H1 (cell line): ENCODE results near the gene ADGRF1. TPM values are rescaled to one million over a fixed set of nuclear protein-coding genes. Genes with fewer than 3 reads are reported as not detected.

Experiments used
- CTCF ChIA-PET: fragments of 300-600 bp; sonication (Branson Sonifier 250); formaldehyde crosslinking; loops from one replicate; lab custom pipeline; 2021; ENCODE audit not compliant: partially characterized antibody; lab: Charles Lee
- POLR2A ChIA-PET: fragments of 300-600 bp; sonication (Branson Sonifier 250); formaldehyde crosslinking; loops from one replicate; lab custom pipeline; 2021; ENCODE audit warnings: inconsistent platforms; ENCODE audit not compliant: partially characterized antibody; lab: Charles Lee
- DNase-seq, 2 experiments: peaks; one replicate each; pipeline versions ENCODE4 v3.0.0 to v3.0.0-alpha.2; 2010 to 2022; ENCODE audit warnings: low spot score in 2 of 2, low read depth in 1 of 2, mixed read lengths in 1 of 2
- FAIRE-seq: peaks from 2 replicates; lab custom pipeline; 2011; peaks lifted over from hg19 to GRCh38; lab: Jason Lieb, UNC
- H2AFZ ChIP-seq: 2 replicates; pipeline ENCODE4 v1.8.1; 2012; ENCODE audit warnings: low read length, inconsistent platforms
- H2AK5ac ChIP-seq: 2 replicates; pipeline ENCODE4 v1.6.1; 2013; ENCODE audit warnings: low read depth, low read length
- H2BK120ac ChIP-seq: replicated peaks from 2 replicates; pipeline ENCODE3; 2013; ENCODE audit warnings: low read depth, low read length, inconsistent platforms
- H2BK12ac ChIP-seq: 2 replicates; pipeline ENCODE4 v1.6.1; 2013; ENCODE audit warnings: low read depth, low read length
- H2BK15ac ChIP-seq: 2 replicates; pipeline ENCODE4 v1.6.1; 2013; ENCODE audit warnings: low read length
- H2BK20ac ChIP-seq: 2 replicates; pipeline ENCODE4 v1.6.1; 2013; ENCODE audit warnings: low read length
- H2BK5ac ChIP-seq: 2 replicates; pipeline ENCODE4 v1.6.1; 2013; ENCODE audit warnings: low read depth, low read length
- H3K14ac ChIP-seq: 2 replicates; pipeline ENCODE4 v1.6.1; 2013; ENCODE audit warnings: inconsistent platforms; ENCODE audit not compliant: insufficient read length
- H3K18ac ChIP-seq: 2 replicates; pipeline ENCODE4 v1.6.1; 2013; ENCODE audit warnings: low read length; ENCODE audit errors: extremely low read depth
- H3K23ac ChIP-seq: 2 replicates; pipeline ENCODE4 v1.6.1; 2013; ENCODE audit warnings: inconsistent platforms; ENCODE audit not compliant: insufficient read length
- H3K23me2 ChIP-seq: 2 replicates; pipeline ENCODE4 v1.6.1; 2013; ENCODE audit warnings: low read depth, low read length
- H3K27ac ChIP-seq: 2 replicates; pipeline ENCODE4 v1.6.1; 2011; ENCODE audit warnings: low read depth, low read length, inconsistent platforms
- H3K27me3 ChIP-seq, 4 experiments: replicated peaks in 1 of 4; 1 replicate in 1 of 4; 2 replicates in 3 of 4; pipeline versions ENCODE4 v1.6.1 to v1.8.1; 2011 to 2013; ENCODE audit warnings: low read length in 3 of 4, mild to moderate bottlenecking in 3 of 4, inconsistent platforms in 2 of 4, mixed read lengths in 2 of 4, moderate library complexity in 1 of 4; ENCODE audit not compliant: control insufficient read depth in 3 of 4, insufficient read depth in 3 of 4; ENCODE audit errors: extremely low read depth in 1 of 4
- H3K36me3 ChIP-seq, 4 experiments: 2 replicates each; pipeline versions ENCODE4 v1.6.1 to v1.8.1; 2011 to 2013; ENCODE audit warnings: mild to moderate bottlenecking in 4 of 4, low read length in 3 of 4, moderate library complexity in 2 of 4, control low read depth in 1 of 4, inconsistent platforms in 1 of 4; ENCODE audit not compliant: insufficient read depth in 4 of 4, control insufficient read depth in 2 of 4
- H3K4ac ChIP-seq: replicated peaks from 2 replicates; pipeline ENCODE3; 2013; ENCODE audit warnings: low read length, low read depth, mixed read lengths, inconsistent platforms; ENCODE audit not compliant: insufficient read length
- H3K4me1 ChIP-seq, 4 experiments: replicated peaks in 1 of 4; 1 replicate in 1 of 4; 2 replicates in 3 of 4; pipeline versions ENCODE4 v1.6.1 to v1.8.1; 2011 to 2013; ENCODE audit warnings: low read length in 3 of 4, inconsistent platforms in 2 of 4, mixed read lengths in 1 of 4; ENCODE audit not compliant: insufficient read depth in 4 of 4, control insufficient read depth in 3 of 4
- H3K4me2 ChIP-seq, 2 experiments: 2 replicates each; pipeline versions ENCODE4 v1.6.1 to v1.8.1; 2011 to 2013; ENCODE audit warnings: low read depth in 2 of 2, low read length in 2 of 2, control low read depth in 1 of 2, inconsistent platforms in 1 of 2, mild to moderate bottlenecking in 1 of 2; ENCODE audit not compliant: insufficient read depth in 1 of 2
- H3K4me3 ChIP-seq, 4 experiments: fragments of 200-600, 300-600 bp in 1 of 4; sonication (generic), shearing (Covaris generic), sonication (Bioruptor Twin) in 1 of 4; 2 replicates each; pipeline versions ENCODE4 v1.5.1 to v1.8.1; 2011 to 2016; ENCODE audit warnings: low read length in 4 of 4, low read depth in 3 of 4, control low read depth in 2 of 4, inconsistent platforms in 2 of 4, mild to moderate bottlenecking in 2 of 4, mixed read lengths in 1 of 4, moderate library complexity in 1 of 4; ENCODE audit not compliant: insufficient read depth in 2 of 4; ENCODE audit errors: extremely low read depth in 1 of 4
- H3K56ac ChIP-seq: replicated peaks from 2 replicates; pipeline ENCODE3; 2013; ENCODE audit warnings: low read depth, mild to moderate bottlenecking, mixed read lengths, low read length, inconsistent platforms; ENCODE audit not compliant: insufficient read length
- H3K79me1 ChIP-seq: 2 replicates; pipeline ENCODE4 v1.6.1; 2013; ENCODE audit warnings: low read depth, low read length, control low read depth
- H3K79me2 ChIP-seq, 2 experiments: 2 replicates each; pipeline versions ENCODE4 v1.6.1 to v1.8.1; 2012 to 2013; ENCODE audit warnings: low read length in 2 of 2, mild to moderate bottlenecking in 2 of 2, inconsistent platforms in 1 of 2; ENCODE audit not compliant: insufficient read depth in 2 of 2, control insufficient read depth in 1 of 2
- H3K9ac ChIP-seq, 4 experiments: replicated peaks in 1 of 4; 1 replicate in 1 of 4; 2 replicates in 3 of 4; pipeline versions ENCODE4 v1.6.1 to v1.8.1; 2011 to 2013; ENCODE audit warnings: low read depth in 3 of 4, low read length in 3 of 4, control low read depth in 2 of 4, mild to moderate bottlenecking in 2 of 4, moderate library complexity in 2 of 4, inconsistent platforms in 1 of 4; ENCODE audit errors: extremely low read depth in 1 of 4
- H3K9me3 ChIP-seq, 2 experiments: 2 replicates each; pipeline versions ENCODE4 v1.6.1 to v1.8.1; 2012 to 2013; ENCODE audit warnings: mild to moderate bottlenecking in 2 of 2, moderate library complexity in 2 of 2, control low read depth in 1 of 2, inconsistent platforms in 1 of 2, low read depth in 1 of 2, low read length in 1 of 2, mixed read lengths in 1 of 2; ENCODE audit not compliant: insufficient read depth in 2 of 2
- H4K20me1 ChIP-seq, 2 experiments: replicated peaks in 1 of 2; 2 replicates each; pipeline versions ENCODE3 to v1.8.1; 2011 to 2013; ENCODE audit warnings: inconsistent platforms in 2 of 2, low read length in 2 of 2, mild to moderate bottlenecking in 1 of 2; ENCODE audit not compliant: insufficient read depth in 2 of 2, control insufficient read depth in 1 of 2
- H4K5ac ChIP-seq: 2 replicates; pipeline ENCODE4 v1.6.1; 2013; ENCODE audit warnings: low read length, low read depth, mixed read lengths, inconsistent platforms; ENCODE audit not compliant: insufficient read length
- H4K8ac ChIP-seq: 2 replicates; pipeline ENCODE4 v1.8.0; 2013; ENCODE audit warnings: mild to moderate bottlenecking, moderate library complexity, low read length, inconsistent platforms; ENCODE audit not compliant: insufficient read depth; ENCODE audit errors: extremely low read depth
- H4K91ac ChIP-seq: replicated peaks from 2 replicates; pipeline ENCODE3; 2013; ENCODE audit warnings: low read length, mixed read lengths, inconsistent platforms; ENCODE audit not compliant: insufficient read length
- CEBPB ChIP-seq: IDR thresholded peaks from 2 replicates; pipeline ENCODE4 v1.6.1; 2012; ENCODE audit warnings: low read depth, low read length
- CTBP2 ChIP-seq: IDR thresholded peaks from 2 replicates; pipeline ENCODE4 v1.7.0; 2011; ENCODE audit warnings: borderline replicate concordance, mild to moderate bottlenecking, moderate library complexity, mixed read lengths, low read length; ENCODE audit not compliant: insufficient read depth, insufficient read length
- KDM4A ChIP-seq: IDR thresholded peaks from one replicate; pipeline ENCODE4 v1.7.1; 2012; ENCODE audit warnings: low read depth, mild to moderate bottlenecking, moderate library complexity, low read length, inconsistent platforms; ENCODE audit not compliant: severe bottlenecking
- TBP ChIP-seq: IDR thresholded peaks from 2 replicates; pipeline ENCODE4 v1.6.1; 2011; ENCODE audit warnings: low read depth, low read length, improper control_type of control experiment
- USF2 ChIP-seq: IDR thresholded peaks from 2 replicates; pipeline ENCODE4 v1.6.1; 2011; ENCODE audit warnings: low read length, improper control_type of control experiment
- ZNF274 ChIP-seq: IDR thresholded peaks from 2 replicates; pipeline ENCODE4 v1.7.0; 2012; ENCODE audit warnings: low read length, borderline replicate concordance; ENCODE audit errors: extremely low read depth
- WGBS, 2 experiments: shearing (Covaris generic) in 1 of 2; methylation state at CpG; one replicate each; pipeline versions ENCODE4 v1.1.6 to v1.1.7; 2013 to 2015; ENCODE audit warnings: low lambda C conversion rate in 2 of 2, mixed read lengths in 2 of 2, inconsistent platforms in 1 of 2, low coverage in 1 of 2, missing lambda C conversion rate in 1 of 2; ENCODE audit not compliant: insufficient replicate concordance in 2 of 2, insufficient coverage in 1 of 2, insufficient read length in 1 of 2; ENCODE audit errors: extremely low coverage in 1 of 2, missing lambda C conversion rate in 1 of 2; 5-methylcytosine and 5-hydroxymethylcytosine counted together
- polyA plus RNA-seq, 7 experiments: library from polyadenylated mRNA; depleted of rRNA in 3 of 7; stranded (reverse) in 5 of 7; unstranded in 2 of 7; fragments of >200 nt in 5 of 7; fragments of 200-250 nt in 2 of 7; gene quantifications; 1 replicate in 5 of 7; 2 replicates in 1 of 7; 4 replicates in 1 of 7; pipeline versions ENCODE4 v1.2.1 to v1.2.3, GENCODE V29; 2011 to 2013; ENCODE audit warnings: missing spikeins in 2 of 7, mixed read lengths in 2 of 7
- total RNA-seq: library from RNA; stranded (reverse); fragmentation: NEBNext Ultra II Directional; extraction: Animal tissue kit (Norgen Biotek cat#: 25700); gene quantifications from 2 replicates; pipeline ENCODE4 v1.2.1, GENCODE V29; 2021

Gene ADGRF1
- total and polyA plus RNA-seq, 2 of the 8 experiments (the other 6 are each of a cell fraction or from before 2014, with no cell fraction given): not detected

- Histone ChIP-seq H2BK20ac (no peak overlapping the region), H3K79me2 (no peaks in the 10 kb centered on the region), H4K91ac (no peak overlapping the region), H3K27ac (no peak overlapping the region), H2AFZ (no peak overlapping the region), H2BK5ac (no peak overlapping the region), H2BK12ac (no peak overlapping the region), H3K56ac (no peak overlapping the region), H3K23ac (no peak overlapping the region), H3K79me1 (no peaks in the 10 kb centered on the region), H3K9me3 (no peaks in the 10 kb centered on the region), H3K4me3 (no peak overlapping the region), H3K14ac (no peak overlapping the region), H4K20me1 (no peaks in the 10 kb centered on the region), H4K5ac (no peak overlapping the region), H4K8ac (no peak overlapping the region), H3K9ac (no peak overlapping the region), H3K4ac (no peak overlapping the region), H3K27me3 (no peaks in the 10 kb centered on the region), H3K23me2 (no peaks in the 10 kb centered on the region), H3K18ac (no peak overlapping the region), H2BK120ac (no peak overlapping the region), H3K36me3 (no peaks in the 10 kb centered on the region), H2AK5ac (no peak overlapping the region), H2BK15ac (no peak overlapping the region), H3K4me1 (no peaks in the 10 kb centered on the region), H3K4me2 (no peak overlapping the region)
- DNase-seq (no peak), FAIRE-seq (no peak)
- TF ChIP-seq KDM4A: no peak
- TF ChIP-seq USF2: no peak
- TF ChIP-seq CEBPB: no peak
- no peak for TF ChIP-seq ZNF274
- no peak for TF ChIP-seq CTBP2
- TF ChIP-seq TBP: no peak
- 94% methylated on average over 1 of the region's 1 CpG; no CpG with 5 or more reads in 1 of the 2 experiments for WGBS, 2 experiments
- CTCF ChIA-PET: interaction anchor here (1.5 to 2.1 kb wide), 3 partner anchors 10 to 252 kb away, joined by 3 to 7 read pairs (median 6); partner anchors contain the start of gene TNFRSF21
- POLR2A ChIA-PET: no interaction called here
These were observed 15.9 kb upstream of the ADGRF1 start for GRCh38 chr6:47057830-47058540.
